Fibroblast of skin of right quadriceps (primary cell): ENCODE data around the gene TXNRD2.
"Not testable (repeated sequence)": the region's sequence is repeated elsewhere in the genome, so short reads cannot be mapped to it uniquely, and the experiment has no call there.

ENCODE experiments used
- DNase-seq: peaks from one replicate; pipeline ENCODE4 v3.0.0-alpha.2; 2013

Gene TXNRD2

DNA sequence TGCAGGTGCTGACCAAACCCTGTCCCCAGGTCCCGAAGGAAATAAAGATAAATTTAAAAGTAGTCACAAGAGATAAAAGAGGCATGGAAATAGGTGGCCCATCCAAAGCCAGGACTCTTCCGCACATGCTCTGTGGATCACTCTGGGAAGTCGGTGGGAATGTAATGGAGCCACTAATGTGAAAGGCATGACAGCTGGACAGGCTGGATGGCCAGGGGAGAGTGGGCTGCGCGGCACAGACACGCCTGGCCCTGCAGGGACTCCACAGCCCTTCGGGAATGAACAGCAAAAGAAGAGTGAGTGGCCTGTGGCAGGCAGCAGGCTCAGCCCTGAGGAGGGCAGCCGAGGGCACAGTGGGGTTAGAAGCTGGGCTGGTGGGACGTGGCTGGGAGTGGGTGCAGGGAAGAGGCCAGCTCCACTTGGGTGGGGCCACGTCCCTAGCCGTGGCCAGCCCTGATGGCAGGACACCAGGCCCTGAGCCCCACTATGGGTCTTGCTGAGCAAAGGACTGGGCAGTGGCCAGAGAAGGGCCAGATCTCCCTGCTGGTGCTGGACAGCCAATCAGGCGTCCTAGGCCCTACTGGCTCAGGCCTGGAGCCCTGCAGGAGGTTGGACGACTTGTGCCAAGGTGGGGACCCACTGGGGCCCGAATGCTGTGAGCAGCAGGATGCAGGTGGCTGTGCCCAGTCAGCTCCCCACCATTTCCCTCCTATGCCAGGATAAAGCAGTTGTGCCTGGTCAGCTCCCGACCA, 55.6 kb downstream of the TXNRD2 start:
- no peak for DNase-seq

GRCh38 chr22:19884954-19885751, 56.5 kb downstream of the TXNRD2 start:
- no peak for DNase-seq

- no peak for DNase-seq
These were observed 57.3 kb downstream of the TXNRD2 start for GRCh38 chr22:19884161-19884953.

DNA sequence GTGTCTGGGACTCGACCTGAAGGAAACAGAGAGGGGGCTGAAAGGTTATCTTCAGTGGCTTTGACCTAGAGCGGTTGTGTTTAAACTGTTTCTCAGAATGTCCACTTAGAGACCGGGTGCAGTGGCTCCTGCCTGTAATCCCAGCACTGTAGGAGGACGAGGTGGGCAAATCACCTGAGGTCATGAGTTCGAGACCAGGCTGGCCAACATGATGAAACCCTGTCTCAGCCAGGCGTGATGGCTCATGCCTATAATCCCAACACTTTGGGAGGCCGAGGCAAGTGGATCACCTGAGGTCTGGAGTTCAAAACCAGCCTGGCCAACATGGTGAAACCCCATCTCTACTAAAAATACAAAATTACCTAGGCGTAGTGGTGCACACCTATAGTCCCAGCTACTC, 58.2 kb downstream of the TXNRD2 start:
- DNase-seq, result not testable (repeated sequence)

- DNase-seq, result no peak
These were observed 58.9 kb downstream of the TXNRD2 start for GRCh38 chr22:19882446-19883381.

GRCh38 chr22:19880786-19881569, 60.6 kb downstream of the TXNRD2 start:
- peak; percentile 98 for DNase-seq

DNA sequence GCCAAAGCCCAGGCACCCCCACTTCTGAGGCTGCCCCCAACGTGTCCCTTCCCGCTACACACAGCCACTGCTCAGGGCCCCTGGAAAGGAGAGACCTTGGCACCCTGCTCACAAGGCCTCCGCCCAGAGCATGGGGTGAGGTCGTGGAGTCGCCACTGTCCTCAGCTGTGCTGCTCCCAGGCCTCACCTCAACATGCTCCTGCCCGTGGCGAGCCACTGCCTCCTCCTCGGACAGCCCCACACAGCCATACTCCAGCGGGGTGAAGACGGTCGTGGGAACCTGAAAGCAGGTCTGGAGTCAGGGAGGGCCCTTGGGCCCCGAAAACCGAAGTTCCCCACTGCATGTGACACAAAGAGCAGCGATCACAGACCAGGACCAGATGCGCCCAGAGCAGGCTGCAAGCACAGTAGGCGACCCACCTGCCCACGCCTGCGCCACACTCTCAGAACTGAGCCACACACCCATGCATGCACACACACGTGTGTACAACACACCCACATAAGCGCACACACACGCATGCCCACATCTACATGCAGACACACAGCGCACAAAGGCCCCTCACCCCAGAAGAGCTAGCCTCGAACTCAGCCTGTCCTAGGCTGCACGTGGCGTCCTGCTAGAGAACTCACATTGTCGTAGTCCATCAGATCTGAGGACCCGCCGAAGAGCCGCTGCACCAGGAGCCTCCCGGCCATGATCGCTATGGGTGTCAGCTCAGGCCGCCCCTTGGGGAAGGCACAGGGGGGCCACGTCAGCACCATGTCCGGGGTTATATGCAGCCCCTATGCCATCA, 61.4 kb downstream of the TXNRD2 start:
- DNase-seq, result no peak

- no peak for DNase-seq
These were observed 62.0 kb downstream of the TXNRD2 start for GRCh38 chr22:19879643-19879991.

GRCh38 chr22:19879246-19879570, 62.4 kb downstream of the TXNRD2 start:
- no peak for DNase-seq

- DNase-seq, result no peak
These were observed 63.0 kb downstream of the TXNRD2 start for GRCh38 chr22:19878461-19879245.

DNA sequence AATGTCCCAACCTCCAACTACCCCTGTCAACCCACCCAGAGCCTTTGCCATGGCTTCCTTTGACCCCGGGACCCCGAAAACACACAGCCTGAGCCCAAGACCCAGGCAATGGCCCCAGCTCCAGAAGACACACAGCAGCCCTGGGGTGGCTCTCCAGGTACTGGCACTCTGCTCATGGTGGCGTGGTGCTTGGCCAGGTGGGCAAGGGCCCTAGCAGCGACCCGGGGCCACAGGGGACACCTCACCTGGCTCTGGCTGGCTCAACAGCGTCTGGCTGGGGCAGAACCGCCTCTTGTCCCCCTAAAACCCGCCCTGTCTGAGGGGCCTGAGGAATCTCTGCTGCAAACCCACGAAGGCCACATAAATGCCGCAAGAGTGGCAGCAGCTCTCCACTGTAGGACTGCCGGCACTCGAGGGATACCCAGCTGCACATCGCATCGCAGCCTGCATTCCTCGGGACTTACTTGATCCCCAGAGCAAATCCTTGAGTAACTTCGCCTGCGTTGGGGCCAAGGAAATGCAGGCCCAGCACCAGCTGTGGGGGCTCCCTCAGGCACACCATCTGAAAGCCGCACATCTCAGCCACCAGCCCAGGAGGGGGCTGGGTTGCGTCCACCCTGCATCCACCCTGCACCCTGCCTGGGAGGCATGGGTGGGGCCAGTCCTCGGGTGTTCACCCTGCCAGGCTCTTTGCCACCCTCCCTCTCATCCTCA, 63.8 kb downstream of the TXNRD2 start:
- DNase-seq, result peak; percentile 63

- DNase-seq, result no peak
These were observed 64.5 kb downstream of the TXNRD2 start for GRCh38 chr22:19876941-19877625.

- no peak for DNase-seq
These were observed 65.2 kb downstream of the TXNRD2 start for GRCh38 chr22:19876314-19876940.

GRCh38 chr22:19875531-19876313, 65.9 kb downstream of the TXNRD2 start:
- no peak for DNase-seq

DNA sequence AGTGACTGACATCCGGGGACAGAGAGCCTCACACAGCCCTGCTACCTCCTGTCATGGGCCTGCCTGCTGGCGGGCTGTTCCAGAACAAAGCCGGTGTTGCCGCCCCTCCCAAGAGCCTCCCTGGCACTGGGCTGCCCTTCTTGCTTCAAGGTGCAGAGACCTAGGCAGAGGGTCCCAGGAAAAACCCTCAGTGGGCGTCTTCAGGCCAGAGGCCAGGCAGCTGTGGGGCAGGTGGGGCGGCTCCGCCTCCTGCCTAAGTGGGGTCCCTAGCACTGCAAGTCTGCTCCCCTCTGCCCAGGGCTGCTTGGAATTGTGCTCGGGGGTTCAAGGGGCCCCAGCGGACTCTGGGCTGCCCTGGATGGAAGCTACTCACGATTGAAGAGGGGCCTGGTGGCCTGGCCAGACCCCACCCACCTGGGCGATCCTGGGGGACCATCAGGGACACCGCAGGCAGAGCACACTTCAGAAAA, 66.5 kb downstream of the TXNRD2 start:
- DNase-seq, result no peak

DNA sequence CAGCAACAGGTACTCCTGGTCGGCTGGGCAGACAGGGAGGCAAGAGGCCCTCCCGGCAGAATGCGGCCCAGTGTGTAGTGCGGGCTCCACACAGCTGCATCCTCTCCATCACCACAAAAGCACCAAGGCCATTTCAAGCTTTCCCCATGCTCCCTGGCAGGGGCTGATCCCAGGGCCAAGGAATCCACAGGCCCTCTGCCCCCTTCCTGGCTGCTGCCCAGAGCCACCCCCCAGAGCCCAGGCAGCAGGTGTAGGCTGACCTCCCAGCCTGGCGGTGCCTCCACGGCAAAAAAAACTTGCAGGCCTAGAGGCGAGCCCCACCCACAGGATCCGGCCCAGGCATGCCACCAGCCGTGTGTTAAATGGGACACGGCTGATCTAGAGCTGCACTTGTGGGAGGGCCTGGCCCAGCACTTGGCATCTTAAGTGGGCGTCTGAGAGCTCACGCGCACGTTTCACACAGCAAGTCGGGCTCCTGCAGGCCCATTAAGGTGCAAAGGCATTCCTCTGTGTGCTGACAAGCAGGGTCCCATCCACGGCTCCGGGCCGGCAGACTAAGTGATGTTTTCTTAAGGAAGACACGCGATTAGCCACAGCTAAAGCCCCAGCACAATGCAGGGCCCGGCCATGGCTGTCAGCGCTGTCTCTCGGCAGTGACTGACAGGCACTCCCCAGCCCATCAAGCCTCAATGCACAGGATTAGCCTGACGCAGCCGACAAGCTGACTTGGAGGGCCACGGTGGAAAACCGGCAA, 67.1 kb downstream of the TXNRD2 start:
- DNase-seq, result no peak

- no peak for DNase-seq
These were observed 67.7 kb downstream of the TXNRD2 start for GRCh38 chr22:19873960-19874306.
